PC-3 (cell line): ENCODE measurements around the gene KSR2. TPM values are rescaled to one million over a fixed set of nuclear protein-coding genes. Genes with fewer than 3 reads are reported as not detected.

Experiments
- ATAC-seq: fragments of 200-7000 bp; cut with Tn5 transposase; 2 replicates; pipeline ENCODE4 v1.9.1; 2020; ENCODE audit warnings: mild to moderate bottlenecking, moderate library complexity
- BruUV-seq: library from RNA; stranded (reverse); fragments of 400-500 nt; replicated peaks from 2 replicates; lab custom pipeline; 2021; lab: Mats Ljungman, UMichigan
- CTCF ChIA-PET: fragments of 300-600 bp; sonication (Branson Sonifier 250); formaldehyde crosslinking; loops from one replicate; lab custom pipeline; 2022; ENCODE audit warnings: antibody characterized with exemption; lab: Charles Lee
- POLR2A ChIA-PET: fragments of 300-600 bp; sonication (Branson Sonifier 250); formaldehyde crosslinking; loops from one replicate; lab custom pipeline; 2022; ENCODE audit warnings: antibody characterized with exemption; ENCODE audit not compliant: unreplicated experiment; lab: Charles Lee
- DNase-seq: peaks from one replicate; pipeline ENCODE4 v3.0.0-alpha.2; 2015
- H2AFZ ChIP-seq: fragments of 300-600 bp; sonication (generic); 2 replicates; pipeline ENCODE4 v1.6.0; 2016; ENCODE audit warnings: antibody characterized with exemption, low read length
- H3F3A ChIP-seq: fragments of 300-600 bp; sonication (generic); one replicate; pipeline ENCODE4 v1.6.0; 2017; ENCODE audit warnings: antibody characterized with exemption, low read length, control low read depth, mild to moderate bottlenecking; ENCODE audit not compliant: unreplicated experiment
- H3K27ac ChIP-seq: fragments of 300-600 bp; sonication (generic); 2 replicates; pipeline ENCODE4 v1.5.1; 2016; ENCODE audit warnings: mild to moderate bottlenecking, low read length
- H3K27me3 ChIP-seq: fragments of 300-600 bp; sonication (generic); 2 replicates; pipeline ENCODE4 v1.6.1; 2016; ENCODE audit warnings: low read length, mixed read lengths
- H3K36me3 ChIP-seq: fragments of 300-600 bp; sonication (generic); 2 replicates; pipeline ENCODE4 v1.6.1; 2016; ENCODE audit warnings: low read depth, mixed run types, low read length, mixed read lengths
- H3K4me1 ChIP-seq: fragments of 300-600 bp; sonication (generic); 2 replicates; pipeline ENCODE4 v1.5.1; 2016; ENCODE audit warnings: low read length; ENCODE audit not compliant: insufficient read depth
- H3K4me2 ChIP-seq: fragments of 300-600 bp; sonication (generic); 2 replicates; pipeline ENCODE4 v1.6.0; 2016; ENCODE audit warnings: low read length
- H3K4me3 ChIP-seq: fragments of 300-600 bp; sonication (generic); 2 replicates; pipeline ENCODE4 v1.5.1; 2016; ENCODE audit warnings: mild to moderate bottlenecking, low read length, mixed read lengths
- H3K79me2 ChIP-seq: fragments of 300-600 bp; sonication (generic); 2 replicates; pipeline ENCODE4 v1.6.1; 2017; ENCODE audit warnings: low read length, mixed read lengths
- H3K9ac ChIP-seq: fragments of 300-600 bp; sonication (generic); 2 replicates; pipeline ENCODE4 v1.6.0; 2016; ENCODE audit warnings: mild to moderate bottlenecking, low read length
- H3K9me2 ChIP-seq: fragments of 300-600 bp; sonication (generic); replicated peaks from 2 replicates; pipeline ENCODE4 v1.6.1; 2016; ENCODE audit warnings: mixed run types, low read length, mixed read lengths
- H3K9me3 ChIP-seq: fragments of 300-600 bp; sonication (generic); 2 replicates; pipeline ENCODE4 v1.6.1; 2016; ENCODE audit warnings: low read length, mixed read lengths
- H4K20me1 ChIP-seq: fragments of 300-600 bp; sonication (generic); 2 replicates; pipeline ENCODE4 v1.6.1; 2016; ENCODE audit warnings: low read length, mixed read lengths
- EZH2 ChIP-seq: fragments of 300-600 bp; sonication (generic); IDR thresholded peaks from one replicate; pipeline ENCODE4 v1.6.1; 2017; ENCODE audit warnings: antibody characterized with exemption, mild to moderate bottlenecking, low read length; ENCODE audit not compliant: unreplicated experiment
- EZH2phosphoT487 ChIP-seq: fragments of 300-600 bp; sonication (generic); IDR thresholded peaks from 2 replicates; pipeline ENCODE4 v1.6.1; 2018; ENCODE audit warnings: mild to moderate bottlenecking, antibody characterized with exemption, low read length, borderline replicate concordance
- intact Hi-C: fragments of 100-400 bp; cut with micrococcal nuclease; formaldehyde crosslinking; loops from 2 replicates; pipeline ENCODE4 v1.9.0; 2023
- total RNA-seq: library from RNA; depleted of rRNA; stranded (reverse); fragments of >200 nt; gene quantifications from 2 replicates; pipeline ENCODE4 v1.2.3, GENCODE V29; 2014
- TF ChIP-seq, protein P1 (sequence below): fragments of 300-600 bp; sonication (generic); conservative IDR thresholded peaks from 2 replicates; pipeline ENCODE4 v1.5.1; 2017; ENCODE audit warnings: antibody characterized with exemption, low read depth, mild to moderate bottlenecking, low read length

Gene KSR2
- total RNA-seq, 1 experiment from 2014 or later = 0.80 TPM

GRCh38 chr12:117778656-117779055 is 190.1 kb downstream of the KSR2 start:
- intact Hi-C loops = no loop called here
- Histone ChIP-seq H3K9me3 (no peaks in the 10 kb centered on the region), H3K9ac (no peak overlapping the region), H3K79me2 (no peaks in the 10 kb centered on the region), H3K4me3 (no peak overlapping the region), H3K27me3 (no peaks in the 10 kb centered on the region), H4K20me1 (no peaks in the 10 kb centered on the region), H3K4me2 (no peak overlapping the region), H2AFZ (no peak overlapping the region), H3K27ac (no peak overlapping the region), H3K4me1 (no peaks in the 10 kb centered on the region), H3F3A (no peaks in the 10 kb centered on the region), H3K36me3 (no peaks in the 10 kb centered on the region), H3K9me2 (no peaks in the 10 kb centered on the region)
- TF ChIP-seq, protein P1, sequence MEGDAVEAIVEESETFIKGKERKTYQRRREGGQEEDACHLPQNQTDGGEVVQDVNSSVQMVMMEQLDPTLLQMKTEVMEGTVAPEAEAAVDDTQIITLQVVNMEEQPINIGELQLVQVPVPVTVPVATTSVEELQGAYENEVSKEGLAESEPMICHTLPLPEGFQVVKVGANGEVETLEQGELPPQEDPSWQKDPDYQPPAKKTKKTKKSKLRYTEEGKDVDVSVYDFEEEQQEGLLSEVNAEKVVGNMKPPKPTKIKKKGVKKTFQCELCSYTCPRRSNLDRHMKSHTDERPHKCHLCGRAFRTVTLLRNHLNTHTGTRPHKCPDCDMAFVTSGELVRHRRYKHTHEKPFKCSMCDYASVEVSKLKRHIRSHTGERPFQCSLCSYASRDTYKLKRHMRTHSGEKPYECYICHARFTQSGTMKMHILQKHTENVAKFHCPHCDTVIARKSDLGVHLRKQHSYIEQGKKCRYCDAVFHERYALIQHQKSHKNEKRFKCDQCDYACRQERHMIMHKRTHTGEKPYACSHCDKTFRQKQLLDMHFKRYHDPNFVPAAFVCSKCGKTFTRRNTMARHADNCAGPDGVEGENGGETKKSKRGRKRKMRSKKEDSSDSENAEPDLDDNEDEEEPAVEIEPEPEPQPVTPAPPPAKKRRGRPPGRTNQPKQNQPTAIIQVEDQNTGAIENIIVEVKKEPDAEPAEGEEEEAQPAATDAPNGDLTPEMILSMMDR = no peak
- TF ChIP-seq EZH2 (no peak), EZH2phosphoT487 (no peak)
- BruUV-seq = no TSS peak
- ATAC-seq (no peak), DNase-seq (no peak)
- ChIA-PET POLR2A (no interaction called here), CTCF (no interaction called here)

GRCh38 chr12:117774941-117775775 is 193.6 kb downstream of the KSR2 start:
- CTCF ChIA-PET = no interaction called here
- intact Hi-C loops = no loop called here
- no peak overlapping the region for H3K27ac ChIP-seq
- H4K20me1 ChIP-seq = no peaks in the 10 kb centered on the region
- H3K36me3 ChIP-seq = no peaks in the 10 kb centered on the region
- H3F3A ChIP-seq = no peaks in the 10 kb centered on the region
- no peaks in the 10 kb centered on the region for H3K27me3 ChIP-seq
- no peaks in the 10 kb centered on the region for H3K79me2 ChIP-seq
- no peak for DNase-seq
- BruUV-seq = no TSS peak
- ATAC-seq = no peak
- no peaks in the 10 kb centered on the region for H3K9me3 ChIP-seq
- H3K9me2 ChIP-seq = no peaks in the 10 kb centered on the region
- no peak overlapping the region for H3K4me3 ChIP-seq
- POLR2A ChIA-PET = no interaction called here
- no peak overlapping the region for H2AFZ ChIP-seq
- no peak for TF ChIP-seq EZH2
- TF ChIP-seq EZH2phosphoT487 = no peak
- no peaks in the 10 kb centered on the region for H3K4me1 ChIP-seq
- H3K9ac ChIP-seq = no peak overlapping the region
- no peak overlapping the region for H3K4me2 ChIP-seq

DNA sequence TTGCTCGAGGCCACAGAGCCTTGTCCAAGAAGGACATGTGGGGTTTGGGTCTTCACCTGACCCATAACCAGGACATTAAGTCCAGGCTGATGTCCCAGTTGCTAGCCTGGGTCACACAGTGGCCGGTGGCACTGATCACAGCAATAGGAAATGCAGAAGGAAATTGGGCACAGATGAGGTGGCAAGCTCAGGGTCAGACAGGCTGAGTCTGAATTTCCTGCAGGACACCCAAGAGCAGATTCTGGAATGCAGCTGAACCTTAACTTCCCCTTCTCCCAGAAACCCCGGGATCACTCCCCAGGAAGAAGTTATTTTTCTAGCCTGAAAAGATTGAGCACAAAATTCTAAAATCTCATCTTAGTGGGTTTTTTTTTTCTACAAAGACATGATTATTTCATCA is 199.9 kb downstream of the KSR2 start:
- no peaks in the 10 kb centered on the region for H3F3A ChIP-seq
- no peak for ATAC-seq

More for the DNA sequence above, 199.9 kb downstream of the KSR2 start:
- no peaks in the 10 kb centered on the region for H3K79me2 ChIP-seq
- H3K4me1 ChIP-seq = no peaks in the 10 kb centered on the region
- H3K9me3 ChIP-seq = no peaks in the 10 kb centered on the region
- no peak for DNase-seq
- no peaks in the 10 kb centered on the region for H4K20me1 ChIP-seq
- no peak overlapping the region for H3K9ac ChIP-seq
- no peak overlapping the region for H3K4me3 ChIP-seq
- H3K9me2 ChIP-seq = no peaks in the 10 kb centered on the region
- no peaks in the 10 kb centered on the region for H3K27me3 ChIP-seq
- ChIA-PET CTCF (no interaction called here), POLR2A (no interaction called here)
- H3K36me3 ChIP-seq = no peaks in the 10 kb centered on the region
- TF ChIP-seq EZH2phosphoT487 (no peak), EZH2 (no peak)
- TF ChIP-seq, protein P1 = no peak
- H3K4me2 ChIP-seq = no peak overlapping the region
- no TSS peak for BruUV-seq
- H2AFZ ChIP-seq = no peak overlapping the region
- H3K27ac ChIP-seq = no peak overlapping the region
- intact Hi-C loops = no loop called here
